Stimulated activated naive CD4-positive, alpha-beta T cell (primary cell): ENCODE data around the gene TMCO2.

Experiments
- DNase-seq, 6 experiments: peaks; one replicate each; lab custom pipeline; 2025; lab: John Stamatoyannopoulos, UW

TMCO2 gene

GRCh38 chr1:40257688-40258444 lies 10.1 kb downstream of the TMCO2 start, which contains the start of gene ZMPSTE24:
ZMPSTE24 (plus strand) TSS chr1:40258236; CDS start chr1:40258272, 36 bp downstream.
- peak; percentile 95 to 99 (median 96) for DNase-seq

DNA sequence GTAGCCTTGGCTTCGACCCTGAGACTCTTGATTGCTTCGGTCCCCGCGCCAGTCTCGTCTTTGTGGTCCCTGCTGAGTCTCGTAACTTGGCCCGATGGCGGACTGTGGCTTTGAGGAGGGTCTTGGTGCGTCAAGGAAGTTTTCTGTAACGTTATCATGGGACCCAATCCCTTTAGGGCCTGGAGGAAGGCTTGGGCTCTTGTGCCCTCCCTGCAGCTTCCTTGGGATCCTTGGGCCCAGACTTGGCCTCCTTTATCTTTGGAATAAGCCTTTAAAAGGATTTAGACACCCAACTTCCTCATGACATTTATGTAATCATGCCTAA lies 10.7 kb downstream of the TMCO2 start:
- DNase-seq, result no peak

GRCh38 chr1:40264354-40264781 lies 16.6 kb downstream of the TMCO2 start:
- no peak for DNase-seq

- DNase-seq, result no peak
Observed at GRCh38 chr1:40265298-40265697, 17.6 kb downstream of the TMCO2 start.

GRCh38 chr1:40265919-40266318 lies 18.2 kb downstream of the TMCO2 start:
- no peak for DNase-seq

DNA sequence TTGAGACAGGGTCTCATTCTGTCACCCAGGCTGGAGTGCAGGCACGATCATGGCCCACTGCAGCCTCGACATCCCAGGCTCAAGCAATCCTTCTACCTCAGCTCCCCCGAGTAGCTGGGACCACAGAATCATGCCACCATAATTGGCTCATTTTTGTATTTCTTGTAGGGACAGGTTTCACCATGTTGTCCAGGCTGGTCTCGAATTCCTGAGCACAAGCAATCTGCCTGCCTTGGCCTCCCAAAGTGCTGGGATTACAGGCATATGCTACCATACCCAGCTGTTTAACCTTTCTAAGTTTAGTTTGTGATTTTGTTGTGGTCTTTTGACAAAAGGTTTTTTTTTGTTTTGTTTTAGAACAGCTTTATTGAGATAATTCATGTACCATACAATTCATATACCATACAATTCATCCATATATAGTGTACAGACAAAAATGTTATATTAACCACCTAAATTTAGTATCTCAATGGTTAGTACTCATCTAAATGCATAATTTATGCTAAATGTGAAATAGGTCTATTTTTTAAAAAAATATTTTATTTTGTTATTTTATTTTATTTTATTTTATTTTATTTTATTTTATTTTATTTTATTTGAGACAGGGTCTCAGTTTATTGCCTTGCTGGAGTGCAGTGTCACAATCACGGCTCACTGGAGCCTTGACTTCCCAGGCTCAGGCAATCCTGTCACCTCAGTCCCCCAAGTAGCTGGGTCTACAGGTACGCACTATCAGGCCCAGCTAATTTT lies 19.2 kb downstream of the TMCO2 start:
- DNase-seq, result no peak

GRCh38 chr1:40267767-40268187 lies 20.0 kb downstream of the TMCO2 start:
- DNase-seq, result no peak

DNA sequence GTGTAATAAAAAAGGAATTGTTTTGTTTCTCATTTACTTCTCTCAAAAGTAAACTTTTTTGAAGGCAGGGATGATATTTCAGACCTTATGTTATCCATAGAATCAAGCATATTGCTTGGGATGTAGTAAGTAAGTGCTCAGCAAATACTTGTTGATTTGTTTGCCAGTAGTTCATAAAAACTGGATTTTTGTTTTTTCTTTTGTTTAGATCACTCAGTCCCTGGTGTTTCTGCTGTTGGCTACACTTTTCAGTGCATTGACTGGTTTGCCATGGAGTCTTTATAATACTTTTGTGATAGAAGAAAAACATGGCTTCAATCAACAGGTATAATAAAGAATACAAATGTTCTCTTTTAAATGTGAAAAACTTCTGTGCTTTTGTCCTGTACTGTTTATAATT lies 20.5 kb downstream of the TMCO2 start:
- no peak for DNase-seq

DNA sequence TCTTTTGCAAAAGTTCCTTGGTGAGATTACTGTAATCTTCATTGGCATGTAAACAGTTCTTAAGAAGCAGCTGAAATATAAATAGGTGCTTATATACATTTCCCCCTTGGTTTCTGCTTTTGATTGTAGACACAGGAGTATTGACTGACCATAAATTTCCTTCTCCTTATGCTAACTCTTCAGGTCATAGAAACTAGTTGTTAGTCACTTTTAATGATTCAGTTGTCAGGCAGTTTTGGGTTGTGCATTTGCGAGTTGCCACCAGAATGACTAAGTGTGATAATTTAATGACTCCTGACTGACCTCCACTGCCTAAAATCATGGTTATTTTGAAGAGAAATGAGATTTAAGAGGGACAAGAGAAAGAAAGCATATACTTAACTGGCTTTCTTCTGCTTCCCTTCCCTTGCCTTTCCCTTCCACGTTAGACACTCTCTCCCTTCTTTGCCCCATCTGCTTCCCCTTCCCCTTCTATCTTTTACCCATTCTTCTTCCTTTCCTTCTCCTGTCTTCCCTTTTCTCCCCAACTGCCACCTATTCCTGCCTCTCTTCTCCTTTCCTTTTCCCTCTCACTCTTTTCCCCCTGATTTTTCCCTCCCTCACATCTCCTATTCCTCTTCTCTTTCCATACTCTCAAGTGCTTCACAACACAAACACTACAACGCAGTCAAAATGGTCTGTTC lies 22.6 kb downstream of the TMCO2 start:
- no peak for DNase-seq

DNA sequence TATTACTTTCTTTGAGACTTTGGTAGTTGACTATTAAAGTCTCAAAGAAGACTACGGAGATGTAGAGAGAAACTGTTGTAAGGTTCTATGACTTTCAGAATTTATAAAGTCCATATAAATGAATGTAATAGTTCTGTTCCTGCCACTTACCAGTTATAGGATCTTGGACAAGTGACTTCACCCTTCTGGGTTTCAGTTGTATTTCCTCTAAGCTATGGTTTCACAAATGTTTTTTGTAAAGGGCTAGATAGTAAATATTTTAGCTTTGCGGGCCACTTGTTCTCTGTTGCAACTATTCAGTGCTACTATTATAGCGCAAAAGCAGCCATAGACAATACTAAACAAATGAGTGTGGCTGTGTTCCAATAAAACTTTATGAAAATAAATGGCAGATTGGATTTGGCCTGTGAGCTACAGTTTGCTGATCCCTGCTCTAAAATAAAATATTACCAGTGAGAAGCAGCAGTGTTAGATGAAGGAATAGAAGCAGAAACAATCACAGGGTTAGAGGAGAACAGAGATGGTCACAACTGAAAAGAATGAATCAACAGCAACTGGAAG lies 25.0 kb downstream of the TMCO2 start:
- no peak for DNase-seq

- no peak for DNase-seq
Observed at GRCh38 chr1:40273547-40274166, 25.9 kb downstream of the TMCO2 start.

- DNase-seq, result no peak
Observed at GRCh38 chr1:40274331-40274730, 26.6 kb downstream of the TMCO2 start.

DNA sequence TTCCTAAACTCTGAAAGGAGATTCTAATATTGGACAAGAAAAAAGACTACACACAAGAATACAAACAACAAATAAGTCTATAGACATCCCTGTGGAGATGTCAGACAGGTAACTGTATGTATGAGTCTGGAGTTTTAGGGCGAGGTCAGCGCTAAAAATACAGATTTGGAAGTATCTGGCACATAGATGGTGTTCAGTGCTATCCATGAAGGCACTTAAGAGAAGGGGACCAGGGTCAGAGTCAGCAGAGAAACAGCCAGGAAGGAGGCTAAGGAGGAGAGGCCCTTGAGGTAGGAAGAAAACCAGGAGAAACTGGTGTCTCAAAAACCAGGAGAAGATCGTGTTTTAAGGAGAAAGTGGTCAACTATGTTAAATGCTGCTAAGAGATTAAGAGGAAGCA lies 28.4 kb downstream of the TMCO2 start:
- no peak for DNase-seq

GRCh38 chr1:40281853-40282252 lies 34.1 kb downstream of the TMCO2 start:
- no peak for DNase-seq

- no peak for DNase-seq
Observed at GRCh38 chr1:40291293-40291692, 43.6 kb downstream of the TMCO2 start.

- no peak for DNase-seq
Observed at GRCh38 chr1:40299366-40300248, 51.9 kb downstream of the TMCO2 start.

- DNase-seq, result no peak
Observed at GRCh38 chr1:40300249-40300567, 52.5 kb downstream of the TMCO2 start.

DNA sequence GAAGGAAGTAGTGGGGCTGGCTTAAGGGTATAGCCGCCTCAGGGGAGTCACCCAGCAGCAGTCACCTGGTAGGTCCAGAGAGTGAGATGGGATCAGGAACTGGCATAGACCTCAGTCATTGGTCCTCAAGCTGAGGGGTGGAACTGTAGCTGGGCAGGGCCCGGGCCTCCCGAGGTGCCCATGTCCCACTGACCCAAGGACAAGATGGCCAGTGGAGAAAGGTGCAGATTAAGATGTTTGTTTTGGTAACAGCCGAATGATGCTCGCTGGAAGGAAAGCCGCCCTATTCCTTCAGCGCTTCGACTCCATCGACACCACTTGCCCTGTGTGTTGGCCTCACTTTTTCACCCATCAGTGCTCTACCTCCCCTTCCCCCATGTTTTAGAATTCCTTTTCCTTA lies 52.9 kb downstream of the TMCO2 start:
- no peak for DNase-seq

GRCh38 chr1:40301066-40301465 lies 53.3 kb downstream of the TMCO2 start:
- no peak for DNase-seq
